Measurements from ENCODE around the gene SEZ6L2.
"Not testable (repeated sequence)": the region's sequence is repeated elsewhere in the genome, so short reads cannot be mapped to it uniquely, and the experiment has no call there.

SEZ6L2 gene

DNA sequence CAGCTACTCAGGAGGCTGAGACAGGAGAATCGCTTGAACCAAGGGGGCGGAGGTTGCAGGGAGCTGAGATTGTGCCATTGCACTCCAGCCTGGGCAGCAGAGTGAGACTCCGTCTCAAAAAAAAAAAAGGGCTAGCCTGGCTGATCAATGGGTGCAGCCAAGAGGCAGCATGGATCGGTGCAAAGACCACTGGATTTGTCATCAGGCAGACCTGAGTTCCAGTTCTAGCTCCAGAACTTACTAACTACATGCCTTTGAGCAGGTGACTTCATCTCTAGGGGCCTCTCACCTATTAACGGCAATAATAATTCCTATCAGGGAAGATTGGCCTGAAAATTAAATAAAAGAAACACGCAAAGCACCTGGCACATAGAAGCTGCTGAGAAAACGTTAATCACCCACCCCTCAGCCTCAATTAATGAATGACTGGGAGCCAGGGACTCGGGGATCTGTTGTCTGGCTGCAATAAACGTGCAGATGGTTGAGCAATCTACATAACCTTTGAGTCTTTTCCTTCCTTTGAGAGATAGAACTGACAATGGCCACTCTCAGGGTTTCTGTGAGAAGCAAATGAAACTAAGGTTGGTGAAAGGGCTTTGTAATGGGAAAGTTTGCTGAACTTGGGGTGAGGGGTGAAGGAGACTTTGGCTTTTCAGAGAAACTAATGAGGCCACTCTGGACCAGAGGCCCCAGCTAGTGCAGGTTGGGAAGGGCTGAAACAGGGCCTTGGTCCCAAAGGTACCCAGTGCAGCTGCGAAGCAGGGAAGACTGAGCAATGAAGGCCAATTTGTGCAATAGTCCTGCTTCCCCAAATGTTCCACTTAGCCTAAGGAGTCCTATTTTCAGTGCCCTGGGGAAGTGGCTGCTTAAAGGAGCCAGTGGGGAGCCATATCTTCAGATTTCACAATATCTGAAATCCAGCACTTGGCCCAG is 7.6 kb downstream of the SEZ6L2 start:
- TF ChIP-seq, protein P1, sequence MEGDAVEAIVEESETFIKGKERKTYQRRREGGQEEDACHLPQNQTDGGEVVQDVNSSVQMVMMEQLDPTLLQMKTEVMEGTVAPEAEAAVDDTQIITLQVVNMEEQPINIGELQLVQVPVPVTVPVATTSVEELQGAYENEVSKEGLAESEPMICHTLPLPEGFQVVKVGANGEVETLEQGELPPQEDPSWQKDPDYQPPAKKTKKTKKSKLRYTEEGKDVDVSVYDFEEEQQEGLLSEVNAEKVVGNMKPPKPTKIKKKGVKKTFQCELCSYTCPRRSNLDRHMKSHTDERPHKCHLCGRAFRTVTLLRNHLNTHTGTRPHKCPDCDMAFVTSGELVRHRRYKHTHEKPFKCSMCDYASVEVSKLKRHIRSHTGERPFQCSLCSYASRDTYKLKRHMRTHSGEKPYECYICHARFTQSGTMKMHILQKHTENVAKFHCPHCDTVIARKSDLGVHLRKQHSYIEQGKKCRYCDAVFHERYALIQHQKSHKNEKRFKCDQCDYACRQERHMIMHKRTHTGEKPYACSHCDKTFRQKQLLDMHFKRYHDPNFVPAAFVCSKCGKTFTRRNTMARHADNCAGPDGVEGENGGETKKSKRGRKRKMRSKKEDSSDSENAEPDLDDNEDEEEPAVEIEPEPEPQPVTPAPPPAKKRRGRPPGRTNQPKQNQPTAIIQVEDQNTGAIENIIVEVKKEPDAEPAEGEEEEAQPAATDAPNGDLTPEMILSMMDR (IDR thresholded peaks at IDR 0.05; ENCODE audit: insufficient read depth, low read length, poor library complexity, severe bottlenecking) = no peak
- Histone ChIP-seq H3K27me3 (replicated peaks; ENCODE audit: control insufficient read depth, insufficient read depth, low read length) (peaks cover 1% of the 10 kb centered on the region; the same call in 1 of the 2 replicates), H3K4me3 (replicated peaks; ENCODE audit: low read depth, low read length) (no peak overlapping the region), H3K36me3 (ENCODE audit: control insufficient read depth, insufficient read depth, low read length) (no peaks in the 10 kb centered on the region)
- no peak for DNase-seq (ENCODE audit: extremely low read depth, insufficient read length)

DNA sequence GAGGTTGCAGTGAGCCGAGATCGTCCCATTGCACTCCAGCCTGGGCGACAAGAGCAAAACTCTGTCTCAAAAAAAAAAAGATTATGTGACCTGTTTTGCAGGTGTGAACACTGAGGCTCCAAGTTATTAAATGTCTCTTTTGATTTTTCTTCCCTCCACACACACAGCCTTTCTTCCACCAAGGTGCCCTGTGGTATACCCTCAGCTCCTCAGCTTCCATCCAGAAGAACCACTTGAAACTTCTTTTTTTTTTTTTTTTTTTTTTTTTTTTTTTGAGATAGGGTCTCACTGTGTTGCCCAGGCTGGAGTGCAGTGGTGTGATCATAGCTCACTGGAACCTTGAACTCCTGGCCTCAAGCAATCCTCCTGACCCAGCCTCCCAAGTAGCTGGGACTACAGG is 10.0 kb downstream of the SEZ6L2 start:
- H3K4me3 ChIP-seq (replicated peaks; ENCODE audit: low read depth, low read length); H3K27me3 ChIP-seq (replicated peaks; ENCODE audit: control insufficient read depth, insufficient read depth, low read length); H3K36me3 ChIP-seq (ENCODE audit: control insufficient read depth, insufficient read depth, low read length); DNase-seq (ENCODE audit: extremely low read depth, insufficient read length): not testable (repeated sequence)

DNA sequence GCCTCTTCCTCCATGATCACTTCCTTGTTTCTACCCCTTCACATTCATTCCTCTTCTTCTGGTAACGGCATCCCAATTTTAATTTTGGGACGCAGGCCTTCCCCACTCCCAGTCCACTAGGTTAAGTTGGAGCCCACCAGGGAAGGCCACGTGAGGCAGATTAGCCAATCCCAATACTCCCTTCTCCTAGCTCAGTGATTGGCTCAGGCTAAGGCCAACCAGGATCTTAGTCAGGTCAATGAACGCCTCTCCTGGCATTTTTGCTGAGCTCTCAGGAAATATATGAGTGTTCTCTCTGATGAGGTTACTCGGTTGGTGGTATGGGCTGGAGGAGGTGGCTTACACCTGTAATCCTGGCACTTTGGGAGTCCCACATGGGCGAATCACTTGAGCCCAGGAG is 15.4 kb downstream of the SEZ6L2 start:
- Histone ChIP-seq H3K4me3 (replicated peaks; ENCODE audit: low read depth, low read length) (no peak overlapping the region), H3K27me3 (replicated peaks; ENCODE audit: control insufficient read depth, insufficient read depth, low read length) (no peaks in the 10 kb centered on the region; the same call in 1 of the 2 replicates), H3K36me3 (ENCODE audit: control insufficient read depth, insufficient read depth, low read length) (no peaks in the 10 kb centered on the region)
- no peak for DNase-seq (ENCODE audit: extremely low read depth, insufficient read length)
- TF ChIP-seq, protein P1 (IDR thresholded peaks at IDR 0.05; ENCODE audit: insufficient read depth, low read length, poor library complexity, severe bottlenecking) = no peak

DNA sequence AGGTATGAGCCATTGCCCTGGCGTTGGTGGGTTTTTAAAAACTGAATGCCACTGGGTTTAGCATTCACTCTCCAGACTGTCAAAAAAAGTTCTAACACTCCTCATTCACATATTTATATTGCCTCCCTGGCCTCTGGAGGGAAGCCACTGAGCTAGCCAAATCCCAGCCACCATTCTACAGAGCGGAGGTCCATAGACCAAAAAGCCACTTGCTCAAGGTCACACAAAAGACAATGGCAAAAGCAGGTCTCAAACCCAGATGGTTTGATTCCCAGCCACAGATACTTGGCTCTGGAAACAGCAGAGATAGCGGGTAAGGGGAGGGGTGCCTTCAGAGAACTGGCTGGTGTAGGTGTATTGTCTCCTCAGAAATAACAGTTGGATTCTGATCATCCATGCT is 18.3 kb downstream of the SEZ6L2 start:
- H3K4me3 ChIP-seq (replicated peaks; ENCODE audit: low read depth, low read length) = no peak overlapping the region
- no peaks in the 10 kb centered on the region for H3K36me3 ChIP-seq (ENCODE audit: control insufficient read depth, insufficient read depth, low read length)
- TF ChIP-seq, protein P1 (IDR thresholded peaks at IDR 0.05; ENCODE audit: insufficient read depth, low read length, poor library complexity, severe bottlenecking) = no peak
- H3K27me3 ChIP-seq (replicated peaks; ENCODE audit: control insufficient read depth, insufficient read depth, low read length) = no peaks in the 10 kb centered on the region; the same call in none of the 2 replicates
- no peak for DNase-seq (ENCODE audit: extremely low read depth, insufficient read length)

DNA sequence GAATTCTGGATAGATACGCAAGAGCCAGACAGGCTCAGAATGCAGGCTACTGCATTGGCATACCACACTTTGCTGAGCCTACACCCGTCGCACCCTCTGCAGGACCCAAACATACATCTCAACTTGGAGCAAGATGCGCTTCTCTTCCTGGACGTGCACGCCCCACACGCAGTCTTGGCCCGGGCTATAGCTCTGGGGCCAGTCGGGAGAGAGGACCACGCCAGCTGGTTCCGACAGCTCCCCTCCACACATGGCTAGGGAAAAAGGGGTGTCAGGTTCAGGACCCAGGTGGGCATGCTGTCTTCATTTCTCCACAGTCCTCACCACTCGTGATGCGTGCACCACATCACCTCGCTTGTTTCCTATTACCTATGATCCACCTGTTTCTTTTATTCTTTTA is 21.2 kb downstream of the SEZ6L2 start:
- no peak for DNase-seq (ENCODE audit: extremely low read depth, insufficient read length)
- H3K4me3 ChIP-seq (replicated peaks; ENCODE audit: low read depth, low read length) = no peak overlapping the region
- no peaks in the 10 kb centered on the region; the same call in none of the 2 replicates for H3K27me3 ChIP-seq (replicated peaks; ENCODE audit: control insufficient read depth, insufficient read depth, low read length)
- H3K36me3 ChIP-seq (ENCODE audit: control insufficient read depth, insufficient read depth, low read length) = no peaks in the 10 kb centered on the region
- TF ChIP-seq, protein P1 (IDR thresholded peaks at IDR 0.05; ENCODE audit: insufficient read depth, low read length, poor library complexity, severe bottlenecking) = no peak

DNA sequence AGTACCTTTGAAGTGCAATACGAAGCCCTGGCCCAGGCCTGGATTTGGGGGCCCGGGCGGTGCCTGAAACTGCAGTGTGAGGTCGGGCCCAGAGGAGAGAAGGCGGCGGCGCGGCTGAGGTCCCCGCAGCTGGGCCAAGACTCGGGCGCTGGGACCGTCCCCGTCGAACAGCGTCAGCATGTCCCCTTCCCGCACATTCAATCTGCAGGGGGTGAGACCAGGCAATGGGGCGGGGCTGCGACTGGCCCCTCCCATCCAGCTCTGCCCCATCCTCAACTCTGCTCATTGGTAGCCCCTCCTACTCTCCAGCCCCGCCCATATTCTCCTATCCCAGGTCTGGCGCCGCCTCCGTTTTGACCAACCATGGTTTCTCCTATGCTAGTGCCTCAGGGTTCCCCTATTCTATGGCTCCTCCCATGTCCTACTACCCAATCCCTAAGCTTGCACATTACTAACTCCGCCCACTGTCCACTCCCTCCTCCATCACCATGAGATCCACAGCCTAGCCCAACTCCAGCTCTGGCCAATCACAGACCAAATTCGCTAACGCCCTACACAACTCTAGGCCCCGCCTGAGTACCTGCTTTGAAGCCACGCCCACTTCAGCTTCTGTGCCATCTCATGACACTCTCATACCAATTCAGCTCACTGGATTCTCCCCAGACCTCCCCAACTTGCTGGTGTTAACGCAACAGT is 21.9 kb downstream of the SEZ6L2 start:
- DNase-seq (ENCODE audit: extremely low read depth, insufficient read length) = peak; percentile 47
- TF ChIP-seq, protein P1 (IDR thresholded peaks at IDR 0.05; ENCODE audit: insufficient read depth, low read length, poor library complexity, severe bottlenecking) = no peak
- no peaks in the 10 kb centered on the region for H3K36me3 ChIP-seq (ENCODE audit: control insufficient read depth, insufficient read depth, low read length)
- H3K4me3 ChIP-seq (replicated peaks; ENCODE audit: low read depth, low read length) = no peak overlapping the region
- no peaks in the 10 kb centered on the region; the same call in none of the 2 replicates for H3K27me3 ChIP-seq (replicated peaks; ENCODE audit: control insufficient read depth, insufficient read depth, low read length)

Data from GM06990 (cell line).